ENCODE results near the gene KDM5A.

- no peak for TF ChIP-seq CTCF (conservative IDR thresholded peaks at IDR 0.05; ENCODE audit: low read length)
- no peak for TF ChIP-seq EZH2phosphoT487 (IDR thresholded peaks at IDR 0.05; ENCODE audit: borderline replicate concordance, low read depth, low read length)
These were observed 115.7 kb downstream of the KDM5A start for GRCh38 chr12:273382-273781.
